HG03025 (cell line): Measurements from ENCODE around the gene AFF3.

Experiments used
- ATAC-seq: cut with Tn5 transposase; IDR thresholded peaks from one replicate; pipeline ENCODE4 v1.9.1; 2021; ENCODE audit warnings: mild to moderate bottlenecking, moderate library complexity; ENCODE audit not compliant: unreplicated experiment, low FRiP score

Gene AFF3

GRCh38 chr2:99845296-99845695 is 297.1 kb downstream of the AFF3 start:
- ATAC-seq: no peak

- no peak for ATAC-seq
Measured at GRCh38 chr2:99842451-99842850, 299.9 kb downstream of the AFF3 start.

GRCh38 chr2:99841749-99842148 is 300.6 kb downstream of the AFF3 start:
- ATAC-seq: no peak

- ATAC-seq: no peak
Measured at GRCh38 chr2:99840831-99841230, 301.6 kb downstream of the AFF3 start.

- no peak for ATAC-seq
Measured at GRCh38 chr2:99836690-99837605, 305.4 kb downstream of the AFF3 start.

- ATAC-seq: no peak
Measured at GRCh38 chr2:99834426-99834825, 308.0 kb downstream of the AFF3 start.

GRCh38 chr2:99833586-99834201 is 308.7 kb downstream of the AFF3 start:
- ATAC-seq: no peak

- no peak for ATAC-seq
Measured at GRCh38 chr2:99832926-99833325, 309.5 kb downstream of the AFF3 start.

- no peak for ATAC-seq
Measured at GRCh38 chr2:99831772-99832171, 310.6 kb downstream of the AFF3 start.

GRCh38 chr2:99827296-99827999 is 314.9 kb downstream of the AFF3 start:
- no peak for ATAC-seq

- no peak for ATAC-seq
Measured at GRCh38 chr2:99825630-99826029, 316.8 kb downstream of the AFF3 start.

GRCh38 chr2:99824758-99825157 is 317.6 kb downstream of the AFF3 start:
- ATAC-seq: no peak

- no peak for ATAC-seq
Measured at GRCh38 chr2:99822474-99823207, 319.7 kb downstream of the AFF3 start.

GRCh38 chr2:99821984-99822383 is 320.4 kb downstream of the AFF3 start:
- ATAC-seq: no peak

- ATAC-seq: no peak
Measured at GRCh38 chr2:99821572-99821971, 320.8 kb downstream of the AFF3 start.

GRCh38 chr2:99821039-99821438 is 321.4 kb downstream of the AFF3 start:
- no peak for ATAC-seq

- no peak for ATAC-seq
Measured at GRCh38 chr2:99819766-99820165, 322.6 kb downstream of the AFF3 start.

GRCh38 chr2:99818842-99819241 is 323.5 kb downstream of the AFF3 start:
- ATAC-seq: no peak

- no peak for ATAC-seq
Measured at GRCh38 chr2:99816908-99817307, 325.5 kb downstream of the AFF3 start.

GRCh38 chr2:99812426-99812825 is 330.0 kb downstream of the AFF3 start:
- ATAC-seq: no peak

GRCh38 chr2:99811544-99811943 is 330.8 kb downstream of the AFF3 start:
- no peak for ATAC-seq
